ENCODE results near the gene PDE7B.

Gene PDE7B

GRCh38 chr6:136025736-136026135 is 174.2 kb downstream of the PDE7B start:
- DNase-seq (ENCODE audit: low read depth, low spot score) = no peak

GRCh38 chr6:136030131-136030530 is 178.6 kb downstream of the PDE7B start:
- DNase-seq (ENCODE audit: low read depth, low spot score) = no peak

DNA sequence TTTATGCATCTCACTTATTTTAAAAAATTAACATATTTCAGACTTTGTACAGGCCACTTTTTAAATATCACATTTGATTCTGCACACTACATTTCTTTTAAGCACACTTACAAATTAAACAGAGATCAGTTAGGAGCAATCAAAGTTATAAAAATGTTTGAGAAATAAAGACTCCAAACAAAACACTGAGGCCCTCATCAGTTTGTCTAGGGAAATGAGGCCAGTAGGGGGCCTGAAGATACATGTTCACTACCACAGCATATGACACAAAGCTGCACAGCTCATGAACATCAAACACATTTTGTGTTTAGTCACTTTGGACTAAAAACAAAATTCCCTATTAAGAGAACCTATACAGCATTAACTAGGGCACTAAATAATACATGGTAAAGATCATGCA is 180.5 kb downstream of the PDE7B start:
- no peak for DNase-seq (ENCODE audit: low read depth, low spot score)

DNA sequence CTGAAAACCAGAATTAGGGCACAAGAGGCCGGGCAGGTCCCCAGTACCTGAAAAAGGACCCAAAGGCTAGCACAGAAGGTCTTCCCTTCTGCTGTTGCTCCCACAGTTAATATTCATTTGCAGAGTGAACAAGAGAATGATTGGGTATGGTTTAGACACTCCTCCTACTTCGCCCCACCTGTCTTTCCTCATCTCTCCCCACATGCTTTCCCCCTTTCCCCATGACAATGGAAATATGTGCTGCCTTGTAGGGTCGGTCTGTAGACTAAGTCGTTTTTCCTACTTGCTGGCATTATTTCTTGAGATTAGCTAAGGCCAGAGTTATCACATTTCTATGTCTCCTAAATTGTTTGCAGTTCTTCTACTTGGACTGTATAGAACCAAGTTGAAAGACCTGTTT is 181.9 kb downstream of the PDE7B start:
- no peak for DNase-seq (ENCODE audit: low read depth, low spot score)

DNA sequence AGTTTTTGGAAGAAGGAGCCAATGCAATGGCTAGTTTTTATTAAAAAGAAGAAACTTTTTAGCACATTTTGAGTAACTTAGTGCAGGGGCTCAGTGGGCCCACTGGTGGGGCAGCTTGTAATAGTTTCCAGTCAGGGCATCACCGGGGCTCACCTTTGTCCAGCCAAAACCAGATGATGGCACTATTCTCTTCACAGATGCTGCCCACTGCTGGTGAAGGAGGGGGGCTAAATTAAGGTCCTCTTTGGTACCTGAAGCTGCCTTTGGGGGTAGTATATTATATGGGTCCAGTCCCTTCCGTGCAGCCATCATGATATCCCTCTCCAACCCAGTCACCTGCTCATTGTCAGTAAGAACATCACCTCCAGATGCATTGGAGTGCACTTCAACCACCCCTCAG is 182.9 kb downstream of the PDE7B start:
- DNase-seq (ENCODE audit: low read depth, low spot score) = no peak

DNA sequence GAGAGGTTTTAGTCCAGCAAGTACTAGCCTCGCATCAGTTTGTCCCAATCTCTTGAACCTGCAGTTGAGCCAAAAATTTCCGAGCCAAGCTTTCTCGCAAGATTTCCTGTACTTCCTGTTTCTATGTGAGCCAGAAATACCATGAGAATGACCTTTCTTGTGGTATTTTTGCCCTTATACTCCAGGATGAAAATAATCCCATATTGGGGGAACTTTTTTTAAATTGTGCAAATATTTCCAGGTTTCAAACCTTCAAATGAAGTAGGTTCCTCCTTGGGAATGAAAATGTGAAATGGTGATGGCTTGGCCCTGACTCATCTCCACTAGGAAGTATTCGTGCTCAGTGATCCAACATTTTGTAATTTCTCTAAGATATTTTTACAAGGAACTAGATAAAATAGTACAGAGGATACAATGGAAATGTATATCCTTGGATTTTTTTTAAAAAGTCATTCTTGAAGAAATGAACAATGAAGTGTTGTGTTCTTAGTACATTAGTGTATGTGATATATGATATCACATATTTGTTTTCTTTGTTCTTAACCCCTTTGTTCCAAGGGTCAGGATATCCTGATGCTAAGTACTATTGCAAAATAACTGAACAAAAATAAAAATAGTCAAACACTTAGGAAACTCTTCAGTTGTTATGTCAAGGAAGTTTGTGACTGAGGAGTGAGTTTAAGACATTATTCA is 184.0 kb downstream of the PDE7B start:
- DNase-seq (ENCODE audit: low read depth, low spot score) = no peak

DNA sequence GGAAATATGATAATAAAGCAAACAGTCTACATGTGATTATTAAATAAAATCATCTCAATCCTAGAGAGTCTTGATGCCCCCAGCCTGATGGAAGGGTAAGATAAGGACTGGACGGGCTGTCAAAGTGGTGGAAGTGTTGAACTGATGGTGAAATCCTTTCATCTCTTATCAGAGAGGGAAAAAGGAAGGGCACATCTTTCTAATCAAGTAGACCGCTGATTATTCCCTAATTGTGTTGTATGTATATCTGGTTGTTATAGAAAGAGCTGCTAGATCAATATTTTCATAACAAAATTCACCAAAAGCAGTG is 184.5 kb downstream of the PDE7B start:
- no peak for DNase-seq (ENCODE audit: low read depth, low spot score)

GRCh38 chr6:136036601-136037000 is 185.1 kb downstream of the PDE7B start:
- no peak for DNase-seq (ENCODE audit: low read depth, low spot score)

DNA sequence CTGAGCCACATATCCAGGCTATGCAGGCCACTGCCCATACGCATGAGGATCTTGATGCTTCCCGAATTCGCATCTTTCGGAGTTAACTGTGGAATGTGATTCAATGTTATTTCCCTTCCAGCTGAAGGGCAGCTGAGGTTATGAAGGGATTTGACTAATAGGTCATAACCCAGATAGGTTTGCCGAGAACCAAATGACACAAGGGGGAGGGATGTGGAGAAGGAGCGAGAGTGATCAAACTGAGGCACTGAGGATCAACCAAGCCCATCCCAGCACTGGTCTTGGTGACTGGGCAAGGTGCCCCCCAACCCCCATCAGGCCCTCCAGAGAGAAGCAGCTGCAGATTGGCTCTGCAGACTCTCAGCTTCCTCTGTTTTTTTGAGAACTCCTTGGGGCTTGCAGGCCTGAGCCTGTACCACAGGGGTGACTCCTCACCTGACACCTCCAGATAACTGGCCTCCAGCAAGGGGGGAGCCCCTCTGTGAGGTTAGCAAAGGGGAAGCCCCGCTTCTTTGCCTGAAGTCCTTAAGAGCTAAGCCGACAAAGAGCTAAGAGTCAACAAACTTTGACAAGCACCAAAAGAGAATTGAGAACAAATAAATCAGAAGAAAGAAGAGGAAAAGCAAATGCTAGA is 185.9 kb downstream of the PDE7B start:
- DNase-seq (ENCODE audit: low read depth, low spot score) = no peak

GRCh38 chr6:136037876-136038460 is 186.5 kb downstream of the PDE7B start:
- no peak for DNase-seq (ENCODE audit: low read depth, low spot score)

GRCh38 chr6:136038531-136038930 is 187.0 kb downstream of the PDE7B start:
- DNase-seq (ENCODE audit: low read depth, low spot score) = no peak

DNA sequence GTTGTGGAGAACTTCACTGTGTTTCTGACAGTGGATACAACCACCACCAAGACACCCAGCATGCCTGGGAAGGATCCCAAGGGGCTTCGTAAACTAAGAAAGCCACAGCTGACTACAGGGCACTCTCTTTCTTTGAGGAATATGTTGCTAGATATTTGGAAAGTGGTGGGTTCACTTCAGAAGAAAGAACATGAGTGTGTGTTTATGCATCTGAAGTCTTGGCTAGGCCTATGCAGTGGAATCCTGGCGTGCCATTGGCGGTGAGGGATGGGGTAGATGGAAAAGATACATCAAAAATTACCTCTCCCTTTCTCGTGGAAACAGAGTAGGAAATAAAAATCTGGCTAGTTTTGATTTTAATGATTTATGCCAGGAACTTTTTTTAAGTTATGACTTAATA is 187.7 kb downstream of the PDE7B start:
- no peak for DNase-seq (ENCODE audit: low read depth, low spot score)

- no peak for DNase-seq (ENCODE audit: low read depth, low spot score)
These were observed 199.0 kb downstream of the PDE7B start for GRCh38 chr6:136050475-136050874.

DNA sequence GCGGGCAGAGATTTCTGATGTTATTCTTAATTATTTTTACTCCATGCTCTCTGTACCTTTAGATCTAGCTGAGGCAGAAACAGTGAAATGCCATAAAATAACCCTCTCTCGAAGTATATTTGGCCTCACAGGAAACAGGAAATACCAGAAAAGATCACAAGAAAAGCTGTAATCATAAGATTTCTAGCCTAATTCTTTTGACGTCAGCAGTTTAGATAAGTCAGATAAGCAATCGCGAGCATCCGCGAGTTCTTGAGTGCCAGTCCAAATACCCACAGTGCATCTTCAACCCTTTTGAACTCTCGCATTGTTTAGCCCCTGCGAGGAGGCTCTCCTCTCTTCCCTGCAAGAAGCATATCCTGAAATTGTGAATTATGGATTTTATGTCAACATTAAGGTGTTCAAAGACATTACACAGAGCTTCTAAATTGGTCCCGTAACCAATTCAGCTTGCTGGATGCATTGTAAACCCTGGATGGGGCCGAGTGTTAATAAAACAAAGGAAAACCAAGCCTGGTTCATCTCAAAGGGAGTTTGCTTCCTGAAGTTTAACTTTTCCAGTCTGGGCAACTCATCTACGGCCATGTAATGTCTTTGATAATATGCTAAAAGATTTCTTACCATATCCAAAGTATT is 199.8 kb downstream of the PDE7B start:
- DNase-seq (ENCODE audit: low read depth, low spot score) = no peak

GRCh38 chr6:136052031-136052430 is 200.5 kb downstream of the PDE7B start:
- DNase-seq (ENCODE audit: low read depth, low spot score) = no peak

- no peak for DNase-seq (ENCODE audit: low read depth, low spot score)
These were observed 207.4 kb downstream of the PDE7B start for GRCh38 chr6:136058852-136059251.

DNA sequence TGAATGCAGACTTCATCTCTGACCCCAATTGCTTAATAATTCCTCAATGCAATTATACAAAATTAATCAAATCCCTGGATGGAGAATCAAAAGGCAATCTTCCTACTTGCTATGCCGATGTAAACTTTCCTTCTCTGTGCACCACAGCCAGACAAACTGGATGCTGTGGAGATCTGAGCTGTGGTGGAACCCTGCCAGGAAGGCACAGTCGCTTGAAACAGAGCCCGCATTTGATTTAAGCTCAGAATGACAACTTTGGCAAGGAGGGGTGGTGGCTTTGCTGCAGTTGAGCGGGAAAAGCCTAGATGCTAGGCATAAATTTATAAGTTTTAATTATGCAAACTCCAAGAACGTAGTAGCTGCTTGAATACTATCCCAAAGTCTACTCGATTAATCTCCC is 207.8 kb downstream of the PDE7B start:
- no peak for DNase-seq (ENCODE audit: low read depth, low spot score)

DNA sequence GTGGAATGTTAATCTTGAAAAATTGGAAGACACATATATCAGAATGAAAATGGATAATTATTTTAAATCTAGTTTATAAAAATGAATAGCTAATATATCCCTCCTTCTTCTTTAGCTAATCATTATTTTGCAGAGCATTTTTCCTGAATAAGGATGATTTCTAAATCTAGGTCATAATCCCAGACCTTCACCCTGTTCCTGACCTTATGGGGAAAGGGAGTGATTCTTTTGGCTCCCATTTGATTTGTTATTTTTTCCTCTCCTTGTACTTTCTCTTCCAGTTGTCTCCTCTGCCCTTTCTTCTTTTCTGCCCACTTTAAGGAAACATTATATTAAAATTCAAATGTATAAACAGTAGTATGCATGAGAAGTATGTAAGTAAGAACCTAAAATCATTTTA is 208.6 kb downstream of the PDE7B start:
- DNase-seq (ENCODE audit: low read depth, low spot score) = no peak

DNA sequence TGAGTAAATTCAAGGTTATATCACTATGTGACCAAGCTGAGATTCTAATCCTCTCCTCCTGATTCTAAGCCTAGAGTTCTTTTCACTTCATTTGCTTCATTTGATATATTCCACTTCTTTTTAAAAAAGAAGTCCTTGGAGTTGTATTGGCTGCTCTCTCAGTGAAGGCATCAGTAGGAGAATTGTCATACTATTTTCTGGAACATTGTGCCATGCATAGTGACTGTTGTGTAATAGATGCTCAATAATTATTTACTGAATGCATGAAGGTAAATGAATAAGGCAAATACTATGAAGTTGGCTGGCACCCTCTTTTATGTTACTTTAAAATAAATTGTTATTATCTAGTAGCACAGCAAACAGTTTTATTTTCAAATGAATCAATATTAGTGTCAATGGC is 209.3 kb downstream of the PDE7B start:
- DNase-seq (ENCODE audit: low read depth, low spot score) = no peak

DNA sequence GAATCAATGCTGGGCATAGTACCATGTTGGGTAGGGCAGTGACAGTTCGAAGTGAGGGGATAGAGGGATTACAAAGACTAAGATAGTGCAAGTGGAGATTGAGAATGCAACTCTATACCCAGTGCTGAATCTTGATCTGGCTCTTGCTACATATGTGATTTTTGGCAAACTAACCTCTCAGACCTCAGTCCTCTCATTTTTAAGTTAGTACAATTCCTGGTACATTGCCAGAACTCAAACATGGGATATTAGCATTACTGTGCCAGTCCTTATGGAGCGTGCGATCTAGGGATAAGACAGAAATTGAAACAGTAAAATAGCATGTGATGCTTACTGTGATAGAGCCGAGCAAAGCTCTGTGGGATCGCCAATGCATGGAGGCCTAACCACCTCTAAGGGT is 210.2 kb downstream of the PDE7B start:
- no peak for DNase-seq (ENCODE audit: low read depth, low spot score)

GRCh38 chr6:136063096-136063495 is 211.6 kb downstream of the PDE7B start:
- no peak for DNase-seq (ENCODE audit: low read depth, low spot score)

DNA sequence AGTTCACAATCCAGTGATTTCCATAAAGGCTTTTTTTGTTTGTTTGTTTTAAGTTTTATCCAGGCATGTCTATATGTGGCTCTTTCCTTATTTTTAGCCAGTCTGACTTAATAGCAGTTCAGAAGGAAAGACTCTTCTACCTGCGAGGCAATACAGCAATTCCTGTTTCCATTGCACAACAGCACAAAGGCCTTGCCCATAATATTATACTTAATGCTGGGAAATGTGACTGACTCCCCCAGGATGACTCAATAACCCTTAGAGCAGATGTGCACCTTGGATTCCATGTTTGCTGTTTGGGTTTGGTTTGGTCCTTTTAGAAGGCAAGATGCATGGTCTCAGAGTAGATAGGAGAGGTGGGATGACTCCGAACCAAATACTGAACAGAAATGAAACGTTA is 214.5 kb downstream of the PDE7B start:
- no peak for DNase-seq (ENCODE audit: low read depth, low spot score)

DNA sequence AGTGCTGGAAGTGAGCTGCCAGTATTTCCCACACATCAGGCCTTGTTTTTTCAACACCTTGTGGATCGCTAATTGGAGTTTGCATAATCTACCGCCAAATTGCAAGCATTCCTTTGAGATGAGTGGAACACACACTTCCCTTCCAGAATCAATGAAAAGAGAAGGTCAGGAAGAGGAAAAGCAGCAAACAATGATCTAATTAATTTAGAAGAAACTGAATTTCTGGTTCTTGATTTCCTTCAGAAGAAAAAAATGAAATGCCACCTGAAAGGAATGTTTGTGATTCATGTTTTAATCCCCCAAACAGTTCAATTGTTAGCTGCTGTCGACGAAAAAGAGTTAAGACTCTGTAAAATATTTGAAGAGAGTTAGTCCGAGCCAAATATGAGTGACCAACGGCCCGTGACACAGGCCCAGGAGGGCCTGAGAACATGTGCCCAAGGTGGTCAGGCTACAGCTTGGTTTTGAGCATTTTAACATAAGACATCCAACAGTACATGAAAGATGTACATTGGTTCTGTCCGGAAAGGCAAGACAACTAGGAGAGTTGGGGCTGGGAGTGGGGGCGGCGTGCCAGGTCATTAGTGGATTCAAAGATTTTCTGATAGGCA is 216.3 kb downstream of the PDE7B start:
- DNase-seq (ENCODE audit: low read depth, low spot score) = peak; percentile 77

Measured in ELF-1 (cell line).